Measurements from ENCODE around the gene PKD1.
"Not testable (repeated sequence)": the region's sequence is repeated elsewhere in the genome, so short reads cannot be mapped to it uniquely, and the experiment has no call there.

Gene PKD1

DNA sequence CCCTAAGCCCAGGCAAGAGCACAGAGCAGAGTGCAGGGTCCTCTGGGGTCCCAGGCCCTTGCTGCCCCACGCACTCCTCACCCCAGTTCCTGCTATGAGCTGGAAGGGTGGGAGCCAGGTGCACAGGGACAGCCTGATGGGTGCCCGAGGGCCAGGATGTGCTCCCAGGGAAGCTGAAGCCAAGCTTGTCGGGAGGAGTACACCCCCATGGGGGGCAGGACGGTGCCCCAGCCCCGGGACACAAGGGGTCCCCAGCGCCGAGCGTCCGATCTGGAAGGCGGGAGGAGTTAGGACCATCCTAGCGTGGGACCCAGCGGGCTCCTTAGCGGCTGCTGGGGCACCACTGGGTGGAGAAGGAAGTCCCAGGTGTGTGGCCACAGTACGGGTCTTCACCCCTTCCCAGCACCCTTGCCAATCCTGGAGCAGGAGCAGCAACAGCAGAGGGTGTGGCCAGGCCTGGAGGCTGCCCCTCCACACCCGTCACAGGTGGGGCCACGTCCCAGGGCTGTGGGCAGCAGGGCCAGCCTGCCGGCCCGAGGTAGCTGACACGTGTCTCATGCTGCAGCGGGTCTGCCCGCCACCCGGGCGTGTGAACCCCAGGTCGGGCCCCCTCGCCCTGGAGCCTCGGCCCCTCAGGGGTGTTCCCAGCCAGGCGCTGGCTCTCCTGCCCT is 11.9 kb downstream of the PKD1 start:
- DNase-seq = not testable (repeated sequence)

GRCh38 chr16:2122934-2123683 is 12.6 kb downstream of the PKD1 start:
- DNase-seq = not testable (repeated sequence)

DNA sequence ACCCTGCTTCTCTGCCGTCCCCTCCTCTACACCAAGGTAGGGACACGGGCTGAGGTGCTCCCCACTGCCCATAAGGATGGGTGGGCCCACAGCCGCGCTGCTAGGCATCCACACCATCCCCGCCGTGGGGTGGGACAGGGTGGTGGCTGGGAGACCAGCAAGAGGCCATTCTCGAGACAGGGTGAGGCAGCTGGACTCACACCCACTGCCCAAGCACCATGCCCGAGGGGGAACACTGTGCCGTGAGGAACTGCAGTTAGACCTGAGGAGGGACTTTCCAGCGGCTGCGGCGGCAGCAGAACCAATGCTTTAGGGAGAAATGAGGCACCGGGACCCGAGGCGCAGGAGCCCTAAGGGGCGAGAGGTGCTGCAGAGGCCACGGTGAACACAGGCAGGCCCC is 13.3 kb downstream of the PKD1 start:
- DNase-seq = no peak

GRCh38 chr16:2121853-2122252 is 13.8 kb downstream of the PKD1 start:
- DNase-seq = no peak

DNA sequence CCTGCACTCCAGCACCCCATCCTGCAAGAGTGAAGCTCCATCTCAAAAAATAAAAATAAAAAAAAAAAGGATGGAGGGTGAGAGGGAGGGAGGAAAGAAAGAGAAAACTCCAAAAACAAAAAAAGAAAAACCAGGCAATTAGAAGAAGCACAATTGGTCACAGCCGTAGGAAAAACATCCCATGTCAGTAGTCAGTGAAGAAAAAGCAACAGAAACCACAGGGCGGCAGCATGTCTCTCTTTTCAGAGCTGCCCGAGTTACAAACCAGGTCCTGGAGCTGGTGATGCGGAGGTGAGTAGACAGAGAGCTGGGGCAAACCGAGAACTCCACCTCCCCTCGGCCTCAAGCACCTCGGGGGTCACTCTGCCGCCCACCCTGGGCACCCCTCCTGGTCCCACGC is 14.4 kb downstream of the PKD1 start:
- not testable (repeated sequence) for DNase-seq

GRCh38 chr16:2117960-2118722 is 17.6 kb downstream of the PKD1 start:
- not testable (repeated sequence) for DNase-seq

DNA sequence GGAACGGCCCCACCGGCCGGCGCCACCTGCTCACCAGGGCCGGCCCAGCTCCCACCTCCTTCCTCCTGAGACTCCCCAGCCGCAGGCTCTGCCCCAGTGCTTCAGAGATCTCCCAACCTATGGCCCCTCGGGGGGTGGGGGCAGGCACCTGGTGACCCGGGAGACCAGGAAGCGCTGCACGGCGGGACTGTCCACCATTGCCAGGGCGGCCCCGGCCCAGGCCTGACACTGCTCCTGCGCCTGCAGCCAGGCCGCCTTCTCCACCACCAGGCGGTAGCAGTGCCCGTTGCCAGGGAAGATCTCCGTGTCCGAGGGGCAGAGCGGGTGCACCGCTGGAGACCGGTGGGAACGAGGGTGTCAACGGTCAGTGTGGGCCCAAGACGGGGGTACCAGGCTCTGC is 18.4 kb downstream of the PKD1 start:
- DNase-seq = not testable (repeated sequence)

DNA sequence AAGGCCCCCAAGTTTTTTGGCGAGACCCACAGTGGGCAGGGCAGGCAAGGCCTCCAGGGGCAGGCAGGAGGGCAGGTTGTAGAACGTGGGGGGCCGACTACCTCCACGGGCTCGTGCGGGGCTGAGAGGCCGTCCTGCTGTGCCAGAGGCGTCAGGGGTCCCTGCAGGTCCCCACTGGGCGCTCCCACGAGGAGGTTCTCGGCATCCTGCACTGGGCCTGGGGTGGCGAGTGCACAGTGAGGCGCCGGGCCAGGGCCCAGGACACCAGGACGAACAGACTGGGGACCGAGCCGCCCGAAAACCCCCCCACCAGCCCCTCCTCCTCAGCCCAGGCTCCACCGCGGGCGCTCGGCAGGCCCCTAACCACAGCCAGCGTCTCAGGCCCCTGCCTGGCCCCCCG is 19.3 kb downstream of the PKD1 start:
- not testable (repeated sequence) for DNase-seq

DNA sequence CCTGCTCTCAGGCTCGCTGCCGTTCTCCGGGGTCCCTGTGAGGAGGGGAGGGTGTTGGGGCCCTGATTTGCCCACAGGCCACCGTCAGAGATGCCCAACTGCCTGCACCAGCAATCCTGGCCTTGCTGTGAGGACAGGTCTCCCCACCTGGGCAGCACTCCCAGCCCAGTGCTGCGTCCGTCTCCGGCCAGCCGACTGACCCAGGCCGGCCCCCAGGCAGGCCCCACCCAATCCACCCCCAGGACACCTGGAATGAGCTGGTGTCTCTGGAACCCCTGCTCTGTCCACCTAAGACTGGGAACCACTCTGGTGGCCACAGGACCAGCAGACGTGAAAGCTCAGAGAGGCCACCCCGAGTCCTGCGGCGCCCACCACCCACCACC is 20.1 kb downstream of the PKD1 start:
- DNase-seq = no peak

GRCh38 chr16:2114885-2115590 is 20.7 kb downstream of the PKD1 start:
- not testable (repeated sequence) for DNase-seq

GRCh38 chr16:2114225-2114624 is 21.5 kb downstream of the PKD1 start:
- DNase-seq = not testable (repeated sequence)

DNA sequence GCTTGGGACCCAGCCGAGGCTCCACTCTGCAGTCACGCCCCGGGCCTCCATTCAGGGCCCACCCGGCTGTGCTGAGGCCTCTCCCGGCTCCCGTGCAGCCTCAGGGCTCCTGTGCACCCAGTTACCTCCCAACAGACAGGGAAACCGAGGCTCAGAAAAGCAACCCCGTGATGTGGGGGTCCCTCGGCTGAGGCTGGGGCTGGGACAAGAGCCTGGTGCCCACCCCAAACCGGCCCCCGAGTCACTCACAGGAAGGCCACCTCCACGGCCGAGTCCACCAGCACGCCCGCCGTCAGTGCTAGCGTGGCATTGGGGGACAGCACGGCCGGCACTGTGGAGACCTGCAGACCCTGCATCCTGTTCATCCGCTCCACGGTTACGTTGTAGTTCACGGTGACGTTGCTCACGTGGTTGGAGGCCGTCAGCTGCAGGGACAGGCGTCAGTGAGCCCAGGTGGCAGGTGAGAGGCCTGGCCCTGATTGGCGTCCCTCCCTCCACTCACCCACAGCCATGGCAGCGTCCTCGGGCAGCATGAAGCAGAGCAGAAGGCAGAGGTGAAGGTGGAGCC is 23.1 kb downstream of the PKD1 start:
- not testable (repeated sequence) for DNase-seq

DNA sequence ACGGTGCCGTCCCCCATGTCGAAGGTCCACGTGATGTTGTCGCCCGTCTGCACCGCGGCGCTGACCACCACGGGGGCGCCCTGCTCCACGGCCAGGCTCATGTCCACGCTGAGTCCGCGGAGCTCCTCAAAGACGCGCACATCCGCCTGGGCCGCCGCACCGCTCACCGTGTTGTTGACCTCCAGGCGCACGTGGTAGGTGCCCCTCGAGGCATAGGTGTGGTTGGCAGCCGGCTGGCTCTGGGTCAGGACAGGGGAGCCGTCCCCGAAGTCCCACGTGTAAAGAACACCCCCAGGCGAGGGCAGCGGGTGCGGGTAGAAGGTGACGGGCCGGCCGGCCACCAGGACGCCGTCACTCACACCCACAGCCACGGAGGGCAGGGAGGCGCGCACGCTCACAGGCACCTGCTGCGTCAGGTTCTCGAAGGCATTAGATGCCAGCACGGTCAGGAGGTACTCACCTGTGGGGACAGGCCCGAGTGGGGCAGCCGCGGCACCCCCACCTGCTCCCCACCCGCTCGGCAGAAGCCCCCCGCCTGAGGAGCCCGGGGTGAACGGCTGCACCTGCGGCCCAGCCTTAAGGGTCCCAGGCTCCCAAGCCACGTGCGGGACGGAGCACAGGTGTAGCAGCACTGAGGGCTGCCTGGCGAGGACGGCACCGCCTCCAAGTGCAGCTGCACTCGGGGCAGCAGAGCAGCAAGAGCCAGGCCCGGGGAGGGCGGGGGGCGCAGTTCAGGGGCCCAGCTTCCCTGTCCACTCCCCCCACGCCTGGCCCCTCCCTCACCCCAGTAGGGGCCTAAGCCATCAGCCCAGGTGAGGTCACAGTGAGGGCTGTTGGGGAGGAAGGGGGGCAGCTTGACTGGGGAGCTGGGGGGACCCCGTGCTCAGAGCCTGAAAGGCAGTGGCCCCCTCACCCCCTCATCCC is 24.0 kb downstream of the PKD1 start:
- DNase-seq = not testable (repeated sequence)

DNA sequence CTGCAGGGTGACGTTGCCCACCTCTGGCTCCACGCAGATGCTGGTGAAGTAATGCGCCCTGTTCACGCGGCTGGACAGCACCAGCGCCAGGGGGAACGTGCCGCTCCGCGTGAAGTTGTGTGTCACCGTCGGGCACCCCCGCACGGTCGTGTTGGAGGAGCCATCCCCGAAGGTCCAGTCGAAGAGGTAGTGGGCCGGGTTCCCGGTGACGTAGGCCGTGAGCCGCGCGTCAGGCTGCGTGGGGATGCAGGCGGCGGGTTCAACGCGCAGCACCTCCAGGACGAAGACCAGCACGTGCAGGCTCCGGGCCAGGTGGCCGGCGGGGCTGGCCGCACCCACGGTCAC is 24.7 kb downstream of the PKD1 start:
- DNase-seq = not testable (repeated sequence)

- not testable (repeated sequence) for DNase-seq
These were observed 25.2 kb downstream of the PKD1 start for GRCh38 chr16:2110332-2111008.

GRCh38 chr16:2109872-2110271 is 25.8 kb downstream of the PKD1 start:
- not testable (repeated sequence) for DNase-seq

- not testable (repeated sequence) for DNase-seq
These were observed 26.5 kb downstream of the PKD1 start for GRCh38 chr16:2109271-2109580.

DNA sequence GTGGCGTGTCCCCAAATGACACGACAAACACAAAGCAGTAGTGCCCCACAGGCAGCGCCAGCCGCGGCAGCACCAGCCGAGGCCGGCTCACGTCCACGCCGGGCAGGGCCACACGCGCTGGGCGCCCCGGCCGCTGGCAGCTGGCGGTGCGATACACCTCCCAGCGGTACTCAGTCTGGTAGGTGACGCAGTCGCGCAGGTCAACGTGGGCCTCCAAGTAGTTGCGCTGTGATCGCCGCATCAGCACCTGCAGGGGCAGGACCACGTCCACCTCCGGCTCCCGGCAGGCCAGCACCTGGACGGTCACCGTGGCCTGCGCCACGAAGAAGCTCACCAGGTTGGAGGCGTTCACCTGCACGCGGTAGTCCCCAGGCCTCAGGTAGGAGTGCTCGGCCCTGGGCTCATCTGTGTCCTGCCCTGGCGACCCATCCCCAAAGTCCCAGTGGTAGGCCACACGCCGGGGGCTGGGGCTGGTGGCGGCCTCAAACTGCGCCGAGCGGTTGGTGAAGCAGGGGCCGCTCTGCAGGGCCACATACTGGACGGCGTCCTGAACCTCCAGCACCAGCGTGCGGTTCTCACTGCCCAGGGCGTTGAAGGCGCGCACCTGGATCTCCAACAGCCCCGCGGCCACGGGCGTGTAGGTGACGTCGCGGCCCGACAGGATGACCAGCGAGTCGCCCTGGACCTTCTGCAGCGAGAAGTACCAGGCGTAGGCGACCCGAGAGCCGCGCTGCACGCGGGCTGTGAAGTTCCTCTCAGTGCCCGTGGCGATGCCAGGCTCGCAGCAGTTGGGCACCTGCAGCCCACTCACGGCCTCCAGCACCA is 27.0 kb downstream of the PKD1 start:
- DNase-seq = not testable (repeated sequence)

DNA sequence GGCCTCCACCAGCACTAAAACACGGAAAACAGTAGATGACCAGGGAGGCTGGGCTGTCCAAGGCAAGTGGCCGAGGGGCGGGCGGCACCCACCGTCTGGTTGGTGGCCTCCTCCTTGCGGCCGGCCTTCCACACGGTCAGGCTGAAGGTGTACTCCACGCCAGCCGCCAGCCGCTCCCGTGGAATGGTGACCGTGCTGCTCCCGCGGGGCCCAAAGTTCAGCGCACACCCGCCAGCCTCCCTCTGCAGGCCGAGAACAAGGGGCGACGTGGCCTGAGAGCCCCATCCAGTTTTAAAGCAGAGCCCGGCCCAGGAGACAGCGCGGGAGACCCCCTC is 27.9 kb downstream of the PKD1 start:
- not testable (repeated sequence) for DNase-seq

GRCh38 chr16:2107121-2107790 is 28.4 kb downstream of the PKD1 start:
- DNase-seq = not testable (repeated sequence)
